Vagina (tissue), 2 donors: Measurements from ENCODE around the gene MGAT4D. TPM values are rescaled to one million over a fixed set of nuclear protein-coding genes. Genes with fewer than 3 reads are reported as not detected.
A peak's percentile ranks its signal among the peaks of the same experiment; 100 is the strongest.
"Not testable (repeated sequence)": the region's sequence is repeated elsewhere in the genome, so short reads cannot be mapped to it uniquely, and the experiment has no call there.

ENCODE experiments used
- DNase-seq, 2 donors: peaks; one replicate each; pipeline ENCODE4 v3.0.0-alpha.2; 2017; ENCODE audit errors: extremely low spot score in 2 of 2
- H3K27ac ChIP-seq: fragments of 200-600 bp; sonication (generic); one replicate; pipeline ENCODE4 v1.5.1; 2019
- H3K27me3 ChIP-seq: fragments of 200-600 bp; sonication (generic); one replicate; pipeline ENCODE4 v1.5.1; 2019
- H3K36me3 ChIP-seq, 2 donors: fragments of 200-600 bp; sonication (generic); one replicate each; pipeline ENCODE4 v1.5.1; 2017 to 2019
- H3K4me1 ChIP-seq: fragments of 200-600 bp; sonication (generic); one replicate; pipeline ENCODE4 v1.5.1; 2019
- H3K4me3 ChIP-seq, 2 donors: fragments of 200-600 bp; sonication (generic); 1 replicate in 1 of 2; 2 replicates in 1 of 2; pipeline ENCODE4 v1.5.1; 2016 to 2019
- H3K9me3 ChIP-seq: fragments of 200-600 bp; sonication (generic); one replicate; pipeline ENCODE4 v1.5.1; 2019
- CTCF ChIP-seq, 3 experiments: fragments of 450-650 bp in 2 of 3; fragments of 200-600 bp in 1 of 3; sonication (generic) in 1 of 3; IDR thresholded peaks; one replicate each; pipeline ENCODE4 v1.5.1; 2017 to 2019; ENCODE audit warnings: antibody characterized with exemption in 3 of 3, mild to moderate bottlenecking in 2 of 3, moderate library complexity in 2 of 3
- POLR2A ChIP-seq, 2 donors: fragments of 450-650 bp; IDR thresholded peaks; one replicate each; pipeline ENCODE4 v1.6.1; 2017; ENCODE audit warnings: antibody characterized with exemption in 2 of 2, mild to moderate bottlenecking in 2 of 2, moderate library complexity in 2 of 2
- POLR2AphosphoS5 ChIP-seq, 2 donors: sonication (generic); formaldehyde crosslinking; IDR thresholded peaks; one replicate each; pipeline ENCODE4 v1.9.0; 2017; ENCODE audit warnings: antibody characterized with exemption in 2 of 2, mild to moderate bottlenecking in 2 of 2, low read depth in 1 of 2; ENCODE audit not compliant: insufficient read depth in 1 of 2
- intact Hi-C: fragments of 100-400 bp; cut with DNase I; formaldehyde crosslinking; loops from one replicate; pipeline ENCODE4 v1.15.1; 2023
- total RNA-seq: library from RNA; depleted of rRNA; stranded (reverse); fragments of >200 nt; gene quantifications from one replicate; pipeline ENCODE4 v1.2.3, GENCODE V29; 2016

The MGAT4D gene
- total RNA-seq, 1 donor from 2014 or later: not detected

- H3K27ac ChIP-seq: no peak overlapping the region
Measured at GRCh38 chr4:140448162-140448561, 49.9 kb downstream of the MGAT4D start.

GRCh38 chr4:140444347-140444746, 53.7 kb downstream of the MGAT4D start:
- H3K4me1 ChIP-seq, H3K27me3 ChIP-seq, H3K4me3 ChIP-seq, H3K36me3 ChIP-seq, H3K27ac ChIP-seq, intact Hi-C loops, DNase-seq, H3K9me3 ChIP-seq: not testable (repeated sequence)

More at GRCh38 chr4:140448162-140448561, 49.9 kb downstream of the MGAT4D start:
- Histone ChIP-seq H3K4me3 (no peak overlapping the region), H3K27me3 (no peaks in the 10 kb centered on the region), H3K4me1 (no peaks in the 10 kb centered on the region), H3K36me3 (no peaks in the 10 kb centered on the region), H3K9me3 (no peaks in the 10 kb centered on the region)
- intact Hi-C loops: no loop called here
- DNase-seq: no peak
- TF ChIP-seq POLR2AphosphoS5 (IDR thresholded peaks at IDR 0.05; ENCODE audit: insufficient read depth in 1 of 2, low read depth in 1 of 2) (no peak), POLR2A (IDR thresholded peaks at IDR 0.05) (no peak), CTCF (IDR thresholded peaks at IDR 0.05) (no peak)

DNA sequence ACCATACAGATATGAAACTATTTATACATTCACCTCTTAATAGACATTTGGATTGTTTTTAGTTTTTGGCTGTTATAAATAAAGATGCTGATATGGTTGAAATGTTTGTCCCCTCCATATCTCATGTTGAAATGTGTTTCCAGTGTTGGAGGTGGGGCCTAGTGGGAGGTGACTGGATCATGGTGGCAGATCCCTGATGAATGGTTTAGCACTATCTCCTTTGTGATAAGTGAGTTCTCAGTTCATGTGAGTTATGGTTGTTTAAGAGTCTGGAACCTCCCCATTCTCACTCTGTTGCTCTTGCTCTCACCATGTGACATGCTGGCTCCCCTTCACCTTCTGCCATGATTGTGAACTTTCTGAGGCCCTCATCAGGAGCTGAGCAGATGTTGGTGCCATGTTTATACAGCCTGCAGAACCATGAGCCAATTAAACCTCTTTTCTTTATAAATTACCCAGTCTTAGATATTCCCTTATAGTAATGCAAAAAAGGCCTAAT, 58.4 kb downstream of the MGAT4D start:
- H3K27me3 ChIP-seq: no peaks in the 10 kb centered on the region
- H3K4me3 ChIP-seq: no peak overlapping the region
- intact Hi-C loops: no loop called here
- no peak for DNase-seq
- H3K36me3 ChIP-seq: no peaks in the 10 kb centered on the region
- H3K27ac ChIP-seq: no peak overlapping the region
- H3K4me1 ChIP-seq: no peaks in the 10 kb centered on the region
- TF ChIP-seq CTCF (IDR thresholded peaks at IDR 0.05) (no peak), POLR2AphosphoS5 (IDR thresholded peaks at IDR 0.05; ENCODE audit: insufficient read depth in 1 of 2, low read depth in 1 of 2) (no peak), POLR2A (IDR thresholded peaks at IDR 0.05) (no peak)
- no peaks in the 10 kb centered on the region for H3K9me3 ChIP-seq

- peaks cover 3% of the 10 kb centered on the region for H3K27me3 ChIP-seq
- no peak for TF ChIP-seq CTCF (IDR thresholded peaks at IDR 0.05)
- TF ChIP-seq POLR2AphosphoS5 (IDR thresholded peaks at IDR 0.05; ENCODE audit: insufficient read depth in 1 of 2, low read depth in 1 of 2): no peak
- no peak for TF ChIP-seq POLR2A (IDR thresholded peaks at IDR 0.05)
- no peak overlapping the region for H3K27ac ChIP-seq
Measured at GRCh38 chr4:140427919-140428471, 70.1 kb downstream of the MGAT4D start.

GRCh38 chr4:140427106-140427918, 70.8 kb downstream of the MGAT4D start, which contains the start of gene CLGN:
Gene CLGN (minus strand): TSS chr4:140427648. CDS start chr4:140413078, 14,570 bp downstream.
- Histone ChIP-seq H3K4me3 (peak within 1 kb of the TSS; percentile 45 to 56), H3K9me3 (no peaks in the 10 kb centered on the region), H3K36me3 (no peaks in the 10 kb centered on the region), H3K27me3 (peaks cover 3% of the 10 kb centered on the region), H3K27ac (no peak within 1 kb of the TSS), H3K4me1 (peaks cover 15% of the 10 kb centered on the region)
- TF ChIP-seq CTCF (IDR thresholded peaks at IDR 0.05): no peak
- no peak for TF ChIP-seq POLR2AphosphoS5 (IDR thresholded peaks at IDR 0.05; ENCODE audit: insufficient read depth in 1 of 2, low read depth in 1 of 2)
- no peak for TF ChIP-seq POLR2A (IDR thresholded peaks at IDR 0.05)
- DNase-seq: no peak
- intact Hi-C loops: no loop called here

More at GRCh38 chr4:140427919-140428471, 70.1 kb downstream of the MGAT4D start:
- Histone ChIP-seq H3K36me3 (no peaks in the 10 kb centered on the region), H3K4me3 (peak overlapping the region; percentile 45 to 56), H3K4me1 (peaks cover 15% of the 10 kb centered on the region), H3K9me3 (no peaks in the 10 kb centered on the region)
- DNase-seq: no peak
- intact Hi-C loops: no loop called here
